CD4-positive, alpha-beta T cell treated with Interleukin-21 for 1 hour (primary cell): Measurements from ENCODE around the gene PPARG.
"Not testable (repeated sequence)": the region's sequence is repeated elsewhere in the genome, so short reads cannot be mapped to it uniquely, and the experiment has no call there.

Experiments
- DNase-seq: peaks from one replicate; pipeline ENCODE4 v3.0.0-alpha.2; 2020

The PPARG gene

DNA sequence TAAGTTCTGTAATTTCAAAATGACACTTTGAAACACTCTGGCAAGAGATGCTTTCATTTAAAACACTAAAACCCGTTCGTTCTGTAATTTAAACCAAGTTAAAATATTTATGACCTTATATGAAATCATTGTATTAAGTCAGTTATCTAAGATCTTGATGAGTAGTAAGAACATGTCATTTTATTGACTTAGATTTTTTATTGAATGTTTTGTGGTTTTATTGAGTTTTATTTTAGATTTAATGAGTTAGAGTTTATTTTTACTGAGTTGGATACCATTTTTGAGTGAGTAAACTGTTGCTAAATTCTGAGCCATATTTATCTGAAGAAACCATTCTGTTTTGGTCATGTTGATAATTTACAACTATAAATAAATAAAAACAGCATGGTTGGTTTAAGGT, 94.3 kb downstream of the PPARG start:
- no peak for DNase-seq

DNA sequence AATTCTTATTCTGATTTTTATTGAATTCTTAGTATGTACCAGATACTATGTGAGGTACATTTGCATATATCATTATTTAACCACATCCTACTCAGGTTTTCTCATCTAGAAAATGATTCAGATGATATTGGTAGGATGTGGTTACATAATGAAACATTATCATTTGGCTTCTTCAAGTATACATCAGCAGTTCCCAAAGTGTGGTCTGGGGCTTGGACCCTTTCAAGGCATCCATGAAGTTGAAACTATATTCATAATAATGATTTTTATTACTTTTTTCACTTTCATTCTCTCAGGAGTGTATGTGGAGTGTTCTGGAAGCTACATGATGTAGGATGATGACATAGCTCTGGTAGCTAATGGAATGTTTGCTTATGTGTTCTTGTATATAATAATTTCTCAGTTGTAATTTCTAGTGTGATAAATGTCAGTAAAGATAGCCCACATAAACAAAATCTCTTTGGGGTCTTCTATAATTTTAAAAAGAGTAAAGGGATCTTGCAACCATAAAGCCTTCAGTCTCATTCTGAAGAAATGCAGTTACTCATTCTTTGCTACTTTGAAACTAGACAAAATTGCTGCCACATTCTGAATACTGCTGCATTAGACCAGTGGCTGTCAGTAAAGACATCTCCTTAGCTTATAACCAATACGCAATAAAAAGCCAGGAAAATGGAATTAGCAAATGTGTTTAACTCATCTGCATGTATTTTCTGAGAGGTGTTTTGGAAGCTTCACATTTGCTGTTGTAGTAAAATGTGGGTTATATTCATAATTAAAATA, 95.8 kb downstream of the PPARG start:
- DNase-seq, result no peak

DNA sequence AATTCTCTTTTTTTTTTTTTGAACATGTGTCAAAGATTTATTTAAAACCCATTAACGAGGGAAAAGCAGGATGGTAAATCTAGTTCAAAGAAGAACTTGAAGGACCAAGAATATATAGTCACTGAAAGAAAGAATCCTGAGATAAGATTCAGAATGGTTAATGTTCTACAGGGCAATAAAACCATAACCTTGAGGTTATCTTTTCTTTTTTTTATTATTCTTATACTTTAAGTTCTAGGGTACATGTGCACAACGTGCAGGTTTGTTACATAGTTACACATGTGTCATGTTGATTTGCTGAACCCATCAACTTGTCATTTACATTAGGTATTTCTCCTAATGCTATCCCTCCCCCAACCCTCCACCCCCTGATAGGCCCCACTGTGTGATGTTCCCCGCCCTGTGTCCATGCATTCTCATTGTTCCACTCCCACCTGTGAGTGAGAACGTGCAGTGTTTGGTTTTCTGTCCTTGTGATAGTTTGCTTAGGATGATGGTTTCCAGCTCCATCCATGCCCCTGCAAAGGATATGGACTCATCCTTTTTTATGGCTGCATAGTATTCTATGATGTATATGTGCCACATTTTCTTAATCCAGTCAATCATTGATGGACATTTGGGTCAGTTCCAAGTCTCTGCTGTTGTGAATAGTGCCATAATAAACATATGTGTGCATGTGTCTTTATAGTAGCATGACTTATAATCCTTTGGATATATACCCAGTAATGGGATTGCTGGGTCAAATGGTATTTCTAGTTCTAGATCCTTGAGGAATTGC, 97.8 kb downstream of the PPARG start:
- DNase-seq, result not testable (repeated sequence)

DNA sequence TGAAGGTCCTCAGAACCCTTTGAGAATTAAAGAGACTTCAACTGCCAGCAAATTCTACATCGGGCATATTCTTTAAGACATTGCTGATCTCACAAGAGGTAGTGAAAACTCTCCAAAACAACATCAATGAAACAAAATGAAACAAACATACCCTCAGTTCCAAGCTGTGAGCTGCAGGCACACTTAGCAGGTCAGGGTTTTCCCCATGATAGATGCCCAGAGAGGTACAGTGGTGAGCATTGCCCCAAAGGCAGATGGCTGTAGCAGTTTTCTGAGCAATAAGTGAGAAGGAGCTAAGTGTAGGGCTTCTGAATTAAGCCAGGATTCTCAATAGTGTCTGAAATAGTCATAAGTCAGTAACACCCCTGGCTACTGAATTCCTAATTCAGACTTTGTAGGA, 99.3 kb downstream of the PPARG start:
- no peak for DNase-seq

DNA sequence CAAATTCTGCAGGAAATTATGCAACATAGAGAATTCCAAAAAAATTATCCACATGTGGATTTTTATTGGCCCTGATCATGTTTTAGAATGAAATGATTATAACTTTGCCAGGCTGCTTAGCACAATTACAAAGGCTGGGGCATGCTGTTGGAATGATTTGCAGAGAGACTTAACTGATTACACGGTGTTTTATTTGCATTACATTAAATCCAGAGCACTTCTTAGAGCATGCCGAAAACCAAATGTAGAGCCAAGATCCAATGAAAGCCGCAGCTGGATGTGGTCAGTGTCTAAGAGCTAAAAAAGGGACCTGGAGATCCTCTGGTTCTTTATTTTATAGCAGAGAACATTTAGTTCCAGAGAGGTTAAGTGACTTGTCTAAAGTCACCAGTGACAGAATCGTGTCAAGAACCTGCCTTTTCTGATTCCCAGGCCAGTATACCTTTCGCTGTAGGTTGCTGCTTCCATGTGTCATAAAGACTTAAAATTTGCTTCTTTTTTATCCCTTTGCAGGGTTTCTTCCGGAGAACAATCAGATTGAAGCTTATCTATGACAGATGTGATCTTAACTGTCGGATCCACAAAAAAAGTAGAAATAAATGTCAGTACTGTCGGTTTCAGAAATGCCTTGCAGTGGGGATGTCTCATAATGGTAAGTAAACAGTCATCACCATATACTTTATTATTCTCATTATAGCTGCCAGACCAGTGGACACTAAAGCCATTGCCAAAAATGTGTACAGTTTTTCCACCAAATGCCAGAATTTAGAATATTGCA, 103.4 kb downstream of the PPARG start:
- DNase-seq, result no peak

DNA sequence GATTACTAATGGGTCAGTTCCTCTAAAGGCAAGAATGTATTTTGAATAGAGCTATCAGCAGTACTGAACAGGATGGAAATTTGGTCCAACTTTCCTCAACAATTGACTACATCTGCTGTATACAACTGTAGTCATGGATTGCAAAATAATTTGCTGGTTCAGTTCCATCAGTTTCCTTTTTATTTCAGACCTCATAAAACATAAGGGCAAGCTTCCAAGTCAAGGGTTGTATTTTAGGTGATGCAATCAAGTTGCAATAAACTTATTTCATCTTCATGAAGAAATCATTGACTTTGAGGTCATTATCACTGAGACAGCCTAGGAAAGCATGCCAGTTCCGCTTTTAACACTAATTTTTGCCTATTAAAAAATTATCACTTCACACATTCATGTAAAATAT, 105.0 kb downstream of the PPARG start:
- DNase-seq, result no peak

DNA sequence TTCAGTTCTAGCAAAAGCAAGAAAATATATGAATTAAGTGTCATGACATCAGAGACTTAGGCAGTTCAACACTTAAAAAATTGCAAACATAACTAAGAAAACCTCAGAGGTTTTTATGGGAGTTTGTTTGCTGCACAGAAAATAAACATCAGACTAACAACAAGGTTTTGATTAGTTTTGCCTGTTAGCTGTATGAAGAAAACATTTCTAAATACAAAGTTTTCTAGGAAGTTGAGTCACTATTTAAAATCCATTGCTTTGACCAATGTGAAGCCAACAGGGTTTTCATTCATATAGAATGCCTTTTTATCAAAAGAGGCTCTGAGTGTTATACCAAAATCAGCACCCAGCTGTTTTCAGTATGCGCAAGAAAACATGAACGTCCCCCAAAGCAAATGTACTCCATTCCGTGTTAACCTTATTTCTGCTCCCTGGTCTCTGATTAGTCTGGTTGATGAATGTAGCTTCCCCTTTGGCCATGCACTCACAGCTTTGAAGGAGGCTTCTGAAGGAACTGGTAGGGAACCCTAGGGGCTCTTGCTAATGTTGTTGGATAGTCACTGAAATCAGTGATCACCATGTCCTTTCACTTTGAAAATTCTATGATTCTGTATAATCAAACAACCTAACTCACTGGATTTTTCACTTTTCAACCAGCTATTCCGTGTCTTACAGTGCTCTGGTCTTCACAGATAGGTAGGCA, 105.8 kb downstream of the PPARG start:
- DNase-seq, result no peak

DNA sequence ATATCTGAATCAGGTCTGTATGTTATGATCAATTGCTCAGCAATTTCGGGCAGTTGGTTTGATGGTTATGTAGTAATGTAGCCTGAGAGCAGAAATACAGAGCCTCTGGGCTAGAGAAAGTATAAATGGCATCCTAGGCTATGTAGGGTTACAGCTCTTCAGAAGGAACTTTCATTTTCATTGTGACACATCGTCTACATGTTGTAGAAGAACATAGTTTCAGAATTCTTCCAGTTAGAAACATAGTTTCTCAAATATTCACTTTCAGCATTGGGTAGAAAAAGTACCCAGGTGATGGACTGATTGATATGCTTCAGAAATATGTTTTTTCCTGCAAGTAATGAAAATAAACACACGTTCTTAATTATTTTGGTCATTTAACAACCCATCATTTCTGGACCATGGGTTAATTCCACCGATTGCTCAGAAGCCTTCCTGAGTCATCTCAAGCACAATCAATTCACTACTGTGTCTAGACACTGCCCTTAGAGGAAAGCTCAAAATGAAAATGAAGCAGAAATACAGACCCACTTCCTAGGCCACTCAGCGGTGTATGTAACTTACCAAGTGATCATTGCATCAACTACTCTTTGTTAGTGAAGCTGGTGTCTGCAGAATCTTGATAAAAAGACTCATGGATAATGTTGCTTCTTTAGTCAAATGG, 106.6 kb downstream of the PPARG start:
- DNase-seq, result no peak

DNA sequence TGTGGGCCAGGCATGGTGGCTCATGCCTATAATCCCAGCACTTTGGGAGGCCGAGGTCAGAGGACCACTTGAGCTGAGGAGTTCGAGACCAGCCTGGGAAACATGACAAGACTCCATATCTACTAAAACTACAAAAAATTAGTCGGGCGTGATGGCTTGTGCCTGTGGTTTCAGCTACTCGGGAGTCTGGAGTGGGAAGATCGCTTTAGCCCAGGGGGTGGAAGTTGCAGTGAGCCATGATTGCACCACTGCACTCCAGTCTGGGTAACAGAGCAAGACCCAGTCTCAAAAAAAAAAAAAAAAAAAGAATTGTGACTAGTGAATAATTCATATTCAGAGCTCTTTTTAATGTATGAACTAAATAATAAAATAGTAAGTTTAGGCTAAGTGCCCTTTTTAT, 107.6 kb downstream of the PPARG start:
- DNase-seq, result no peak

DNA sequence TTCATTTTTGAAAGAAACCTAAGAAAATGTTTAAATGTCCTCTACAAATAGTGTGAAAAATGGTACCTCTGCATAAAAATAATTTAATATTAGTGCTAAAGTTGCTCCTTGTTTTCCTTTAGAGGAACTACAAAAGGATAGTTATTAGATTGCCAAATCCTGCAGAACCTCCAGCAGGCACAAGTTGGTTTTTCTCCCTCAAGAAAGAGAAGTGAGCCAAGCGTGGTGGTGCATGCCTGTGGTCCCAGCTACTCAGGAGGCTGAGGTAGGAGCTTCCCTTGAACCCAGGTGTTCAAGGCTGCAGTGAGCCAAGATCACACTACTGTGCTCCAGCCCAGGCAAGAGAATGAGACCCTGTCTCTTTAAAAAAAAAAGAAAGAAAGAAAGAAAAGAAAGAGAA, 110.4 kb downstream of the PPARG start:
- no peak for DNase-seq

DNA sequence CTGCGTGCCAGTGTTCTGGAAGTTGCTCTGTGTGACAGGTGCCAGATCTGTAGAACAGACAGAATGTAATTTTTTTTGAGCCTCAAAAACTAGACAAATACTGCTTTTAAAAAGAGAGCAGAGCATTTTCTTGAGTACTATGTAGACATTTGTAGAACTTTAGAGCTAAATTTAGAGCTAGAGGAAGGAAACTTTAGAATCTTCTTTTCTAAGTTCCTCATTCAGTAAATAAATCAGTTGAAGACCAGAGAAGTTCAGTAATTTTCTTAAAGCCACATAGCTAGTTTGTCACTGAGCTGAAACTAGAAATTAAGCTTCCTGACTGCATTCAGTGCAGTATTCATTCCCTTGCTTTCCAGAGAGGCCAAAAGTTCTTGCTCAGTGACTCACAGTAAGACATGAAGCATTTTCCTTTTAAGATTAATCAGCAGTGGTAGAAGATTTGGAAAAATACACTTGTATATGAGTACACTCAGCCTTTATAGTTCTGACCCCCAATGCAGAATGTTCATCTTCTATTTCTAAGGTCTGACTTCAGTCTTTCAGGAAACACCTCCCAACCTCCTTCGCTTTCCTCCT, 111.8 kb downstream of the PPARG start:
- no peak for DNase-seq

DNA sequence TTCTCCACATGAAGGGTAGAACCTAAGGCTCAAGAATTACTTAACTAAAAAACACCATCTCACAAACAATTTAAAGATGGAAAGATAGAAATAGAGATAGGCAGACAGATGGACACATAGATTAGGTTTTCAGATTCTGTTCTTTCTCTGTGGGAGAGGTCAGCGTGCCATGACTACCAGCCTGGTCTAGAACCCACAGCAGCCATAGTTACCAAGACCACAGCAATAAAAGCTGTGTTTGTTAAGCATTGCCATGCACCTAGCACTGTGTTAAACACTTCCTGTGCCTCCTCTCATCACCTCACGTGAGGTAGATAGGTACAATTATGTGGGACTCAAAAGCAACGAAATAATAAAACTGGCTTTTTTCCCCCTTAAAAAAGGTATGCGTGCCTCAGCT, 112.3 kb downstream of the PPARG start:
- DNase-seq, result no peak

DNA sequence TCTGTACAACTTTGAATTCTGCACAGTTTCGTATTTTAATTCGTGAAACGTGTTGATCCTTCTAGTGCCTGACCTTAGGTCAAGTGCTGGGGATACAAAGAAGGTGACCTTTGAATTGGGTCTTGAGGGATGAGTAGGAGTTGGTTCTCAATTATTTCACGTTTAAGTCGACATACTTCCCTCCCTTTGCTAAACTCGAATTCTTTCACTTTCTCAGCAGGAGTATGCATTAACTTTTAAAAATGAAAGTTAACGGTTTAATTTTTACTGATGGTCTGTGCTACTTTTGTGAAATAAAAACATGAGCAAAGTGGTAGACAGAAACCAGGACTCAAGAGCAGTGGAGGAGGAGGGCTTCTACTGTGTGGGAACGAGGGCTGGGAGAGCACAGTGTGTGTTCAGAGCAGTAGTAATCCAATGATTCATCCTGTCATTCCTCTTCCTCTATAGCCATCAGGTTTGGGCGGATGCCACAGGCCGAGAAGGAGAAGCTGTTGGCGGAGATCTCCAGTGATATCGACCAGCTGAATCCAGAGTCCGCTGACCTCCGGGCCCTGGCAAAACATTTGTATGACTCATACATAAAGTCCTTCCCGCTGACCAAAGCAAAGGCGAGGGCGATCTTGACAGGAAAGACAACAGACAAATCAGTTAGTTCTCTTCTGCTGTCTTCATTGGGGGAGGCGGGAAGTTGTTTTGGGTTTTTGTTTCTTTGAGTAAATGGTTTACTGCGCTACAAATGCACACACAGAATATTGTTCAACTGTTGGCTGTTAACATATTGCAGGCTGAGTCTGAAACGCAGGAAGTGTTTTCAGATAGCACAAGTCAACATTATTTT, 116.8 kb downstream of the PPARG start:
- no peak for DNase-seq

DNA sequence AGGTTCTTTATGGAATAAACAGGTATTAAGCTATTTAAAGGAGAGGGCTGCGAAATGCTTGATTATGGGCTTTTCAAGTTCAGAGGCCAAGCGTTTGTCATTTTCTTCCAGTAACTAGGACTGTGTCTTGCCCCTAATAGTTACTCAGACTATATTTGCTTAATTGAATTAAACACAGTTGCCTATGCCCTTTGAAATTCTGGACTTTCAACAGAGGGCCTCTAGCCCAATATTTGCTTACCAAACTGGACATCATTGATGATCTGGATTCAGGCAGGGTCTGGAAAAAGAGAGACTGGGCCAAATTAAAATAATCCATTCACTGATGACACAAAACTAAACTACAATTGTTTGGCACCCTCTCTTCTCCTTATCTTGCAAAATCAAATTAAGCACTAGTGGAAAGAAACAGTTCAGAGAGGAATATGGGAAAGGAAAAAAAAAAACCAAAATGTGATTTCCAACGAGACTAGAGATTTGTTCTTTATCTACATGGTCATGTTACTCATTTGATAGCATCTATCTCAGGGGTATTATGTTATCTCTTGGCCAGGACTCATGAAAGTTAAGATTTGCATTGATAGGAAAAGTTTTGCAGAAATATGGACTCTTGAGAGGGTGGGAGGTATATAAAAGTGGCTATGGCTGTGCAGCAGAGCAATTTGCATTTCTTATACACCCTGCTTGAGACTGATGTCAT, 120.3 kb downstream of the PPARG start:
- no peak for DNase-seq

DNA sequence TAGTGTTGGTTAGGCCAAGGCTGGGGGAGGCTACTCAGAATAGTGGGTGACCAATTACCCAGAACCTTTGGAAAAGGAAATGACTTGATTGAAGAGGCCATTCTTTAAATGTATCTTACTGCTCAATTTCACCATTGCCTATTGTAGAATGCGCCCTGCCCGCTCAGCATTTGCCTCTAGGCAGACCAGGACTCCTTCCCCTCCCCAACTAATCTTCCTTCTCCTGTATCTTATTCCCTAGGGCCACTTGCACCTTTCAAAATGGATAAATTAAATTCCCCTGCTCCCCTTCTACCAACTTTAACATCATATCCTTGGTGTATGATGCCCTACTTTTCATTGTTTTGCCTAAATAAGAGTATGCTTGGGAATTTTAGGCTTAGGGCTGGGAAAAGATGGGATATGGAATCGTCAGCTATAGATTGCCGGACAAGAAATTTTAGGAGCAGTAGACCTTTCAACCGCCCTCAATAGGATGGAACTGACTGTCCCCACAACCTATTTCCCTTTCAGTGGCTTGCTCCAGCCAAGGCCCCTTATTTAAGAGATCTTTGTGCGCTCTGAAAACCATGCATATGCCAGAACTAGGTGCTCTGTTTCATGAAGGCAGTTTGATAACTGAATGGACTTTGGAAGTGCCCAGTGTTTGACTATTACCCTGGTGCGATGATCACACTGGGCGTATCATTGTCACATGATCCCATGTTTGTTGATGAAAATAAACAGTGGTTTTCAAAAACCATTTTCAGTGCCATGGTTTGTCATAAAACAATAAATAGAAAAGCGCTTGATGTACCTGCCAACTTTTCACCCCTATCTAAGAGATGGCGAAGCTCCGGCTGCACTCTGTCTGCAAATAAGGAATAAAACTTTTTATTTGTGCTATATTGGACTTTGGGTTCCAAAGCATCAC, 121.1 kb downstream of the PPARG start:
- no peak for DNase-seq

DNA sequence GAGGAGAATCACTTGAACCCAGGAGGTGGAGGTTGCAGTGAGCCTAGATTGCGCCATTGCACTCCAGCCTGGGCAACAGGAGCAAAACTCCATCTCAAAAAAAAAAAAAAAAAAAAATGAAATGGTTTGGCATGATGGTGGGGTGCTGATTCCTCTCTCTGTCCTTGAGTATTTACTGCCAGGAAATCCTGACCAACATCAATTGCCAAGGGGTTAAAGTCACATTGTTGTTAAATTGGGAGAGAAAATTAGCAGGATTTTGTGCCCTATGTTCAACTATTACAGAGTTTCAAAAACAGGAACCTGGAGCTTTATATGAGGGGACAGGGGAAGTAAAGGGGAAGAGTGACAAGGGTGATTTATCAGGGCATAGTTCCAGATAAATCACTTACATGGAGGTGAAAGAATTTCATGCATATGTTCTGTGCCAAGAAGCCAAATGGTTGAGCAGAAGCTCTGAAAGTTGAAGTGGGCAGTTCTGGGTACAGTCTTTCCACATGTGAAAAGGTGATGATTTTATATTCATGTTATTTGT, 124.9 kb downstream of the PPARG start:
- DNase-seq, result no peak

DNA sequence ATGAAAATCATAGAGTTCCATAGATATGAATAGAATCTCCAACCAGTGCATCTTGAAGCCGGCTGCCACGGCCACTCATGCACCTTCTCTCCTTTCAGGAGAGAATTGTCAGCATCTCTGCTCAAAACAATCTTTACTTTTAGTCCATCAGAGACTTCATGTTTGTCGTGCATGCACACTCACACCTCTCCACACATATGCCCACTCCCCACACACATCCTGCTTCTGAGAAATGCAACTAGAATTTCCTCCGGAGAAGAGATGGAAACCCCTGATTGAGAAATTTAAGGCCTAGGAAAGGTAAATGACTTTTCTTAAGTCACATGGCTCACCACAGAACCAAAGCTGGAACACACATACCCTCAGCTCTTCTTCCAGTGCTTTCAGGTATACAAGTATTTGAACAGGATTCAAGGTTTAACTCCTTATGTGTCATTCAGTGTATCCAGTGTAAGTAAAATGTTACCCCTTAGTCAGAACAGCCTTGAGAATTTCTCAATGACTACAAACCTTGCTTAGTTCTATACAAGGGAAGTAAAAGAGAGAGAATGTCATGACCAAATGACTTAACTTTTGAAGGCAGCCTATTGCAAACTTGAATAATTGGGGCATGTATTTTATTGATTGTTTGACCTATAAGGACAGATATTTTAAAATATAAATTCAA, 126.3 kb downstream of the PPARG start:
- no peak for DNase-seq

DNA sequence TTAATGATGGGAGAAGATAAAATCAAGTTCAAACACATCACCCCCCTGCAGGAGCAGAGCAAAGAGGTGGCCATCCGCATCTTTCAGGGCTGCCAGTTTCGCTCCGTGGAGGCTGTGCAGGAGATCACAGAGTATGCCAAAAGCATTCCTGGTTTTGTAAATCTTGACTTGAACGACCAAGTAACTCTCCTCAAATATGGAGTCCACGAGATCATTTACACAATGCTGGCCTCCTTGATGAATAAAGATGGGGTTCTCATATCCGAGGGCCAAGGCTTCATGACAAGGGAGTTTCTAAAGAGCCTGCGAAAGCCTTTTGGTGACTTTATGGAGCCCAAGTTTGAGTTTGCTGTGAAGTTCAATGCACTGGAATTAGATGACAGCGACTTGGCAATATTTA, 127.9 kb downstream of the PPARG start:
- no peak for DNase-seq

DNA sequence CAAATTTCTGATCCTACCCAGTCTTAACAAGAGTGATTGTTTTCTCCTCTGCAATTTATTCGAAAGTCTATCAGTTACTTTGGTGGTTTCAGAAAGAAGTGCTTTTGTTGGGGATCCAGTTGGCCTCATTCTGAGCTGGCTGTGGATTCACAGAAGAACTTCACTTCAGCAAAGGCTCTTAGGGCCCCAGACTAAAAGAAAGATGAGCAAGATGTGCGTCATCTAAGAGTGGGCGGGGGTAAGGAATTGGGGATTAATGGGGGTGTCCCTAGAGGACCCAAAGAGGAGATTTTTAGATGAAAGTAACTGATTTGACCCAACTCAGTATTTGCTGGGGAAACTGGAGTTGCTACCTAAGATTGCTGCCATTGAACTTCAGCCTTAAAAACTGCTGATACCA, 131.5 kb downstream of the PPARG start:
- DNase-seq, result no peak
